K562 (cell line): ENCODE data around the gene STAT6. TPM values are rescaled to one million over a fixed set of nuclear protein-coding genes. Genes with fewer than 3 reads are reported as not detected.

ENCODE experiments used
- ATAC-seq: fragments of 200-7000 bp; cut with Tn5 transposase; 3 replicates; pipeline ENCODE4 v1.9.1; 2020; ENCODE audit warnings: moderate library complexity
- BruUV-seq: library from RNA; stranded (reverse); fragments of 400-500 nt; replicated peaks from 2 replicates; lab custom pipeline; 2021; lab: Mats Ljungman, UMichigan
- CTCF ChIA-PET: fragments of 300-600 bp; formaldehyde crosslinking; extraction: SDS; loops from one replicate; lab custom pipeline; 2021; ENCODE audit warnings: low intra/inter-chr PET ratio; lab: Yijun Ruan, JAX
- POLR2A ChIA-PET: fragments of 300-600, 350-650 bp; sonication (Branson Sonifier 250); formaldehyde crosslinking; extraction: SDS; loops from one replicate; lab custom pipeline; 2021; ENCODE audit warnings: antibody characterized with exemption, inconsistent platforms; lab: Yijun Ruan, JAX
- DNase-seq, 4 experiments: peaks; one replicate each; pipeline versions ENCODE4 v3.0.0 to v3.0.0-alpha.2; 2011 to 2018; ENCODE audit warnings: low spot score in 3 of 4, mixed read lengths in 3 of 4; ENCODE audit errors: extremely low read depth in 1 of 4
- FAIRE-seq: peaks from 2 replicates; lab custom pipeline; 2011; peaks lifted over from hg19 to GRCh38; lab: Jason Lieb, UNC
- H2AFZ ChIP-seq: 2 replicates; pipeline ENCODE4 v1.6.0; 2011; ENCODE audit warnings: low read depth, low read length, control low read depth, inconsistent platforms
- H3K27ac ChIP-seq: fragments of 200-600 bp; 3 replicates; pipeline ENCODE4 v1.8.0; 2011; ENCODE audit warnings: low read depth, mild to moderate bottlenecking, control low read depth, inconsistent platforms, low read length, moderate library complexity, mixed read lengths; ENCODE audit errors: extremely low read depth
- H3K27me3 ChIP-seq, 2 experiments: fragments of 300-600 bp in 1 of 2; 2 replicates in 1 of 2; 3 replicates in 1 of 2; pipeline versions ENCODE4 v1.6.0 to v1.8.0; 2011; ENCODE audit warnings: inconsistent platforms in 2 of 2, low read length in 2 of 2, mild to moderate bottlenecking in 1 of 2, mixed read lengths in 1 of 2, moderate library complexity in 1 of 2; ENCODE audit not compliant: control insufficient read depth in 2 of 2, insufficient read depth in 2 of 2
- H3K36me3 ChIP-seq: fragments of 300-600 bp; 3 replicates; pipeline ENCODE4 v1.8.0; 2011; ENCODE audit warnings: mild to moderate bottlenecking, low read length, inconsistent platforms; ENCODE audit not compliant: control insufficient read depth, insufficient read depth
- H3K4me1 ChIP-seq, 2 experiments: fragments of 200-600 bp in 1 of 2; replicated peaks in 1 of 2; 2 replicates in 1 of 2; 3 replicates in 1 of 2; pipeline versions ENCODE4 v1.5.1 to v1.8.0; 2011; ENCODE audit warnings: inconsistent platforms in 2 of 2, low read length in 2 of 2, mild to moderate bottlenecking in 1 of 2, mixed read lengths in 1 of 2, moderate library complexity in 1 of 2; ENCODE audit not compliant: control insufficient read depth in 2 of 2, insufficient read depth in 2 of 2
- H3K4me2 ChIP-seq: 2 replicates; pipeline ENCODE4 v1.6.1; 2011; ENCODE audit warnings: low read length, control low read depth, inconsistent platforms, mixed read lengths; ENCODE audit not compliant: insufficient read depth
- H3K4me3 ChIP-seq: fragments of 200-600 bp; sonication (generic), shearing (Covaris generic); 2 replicates; pipeline ENCODE4 v1.5.1; 2016; ENCODE audit warnings: control low read depth, inconsistent platforms
- H3K79me2 ChIP-seq: fragments of 200-600 bp; 3 replicates; pipeline ENCODE4 v1.8.0; 2011; ENCODE audit warnings: low read length, inconsistent platforms; ENCODE audit not compliant: control insufficient read depth, insufficient read depth
- H3K9ac ChIP-seq, 2 experiments: 2 replicates each; pipeline versions ENCODE4 v1.6.0 to v1.6.1; 2011; ENCODE audit warnings: low read depth in 2 of 2, low read length in 2 of 2, control low read depth in 1 of 2, inconsistent platforms in 1 of 2, mild to moderate bottlenecking in 1 of 2, mixed read lengths in 1 of 2; ENCODE audit not compliant: insufficient read depth in 1 of 2
- H3K9me1 ChIP-seq: one replicate; pipeline ENCODE4 v1.6.0; 2011; ENCODE audit warnings: inconsistent platforms, mild to moderate bottlenecking, low read length, moderate library complexity; ENCODE audit not compliant: control insufficient read depth, insufficient read depth
- H3K9me3 ChIP-seq: replicated peaks from 2 replicates; pipeline ENCODE4 v1.5.1; 2011; ENCODE audit warnings: low read depth, low read length, inconsistent platforms; ENCODE audit not compliant: control insufficient read depth, insufficient read depth
- H4K20me1 ChIP-seq: replicated peaks from 2 replicates; pipeline ENCODE4 v1.6.1; 2011; ENCODE audit warnings: low read length, inconsistent platforms, mixed read lengths; ENCODE audit not compliant: control insufficient read depth, insufficient read depth
- CBX5 ChIP-seq: IDR thresholded peaks from 2 replicates; pipeline ENCODE4 v1.6.1; 2014; ENCODE audit warnings: low read depth, borderline replicate concordance
- COPS2 ChIP-seq: fragments of 450-650 bp; conservative IDR thresholded peaks from 2 replicates; pipeline ENCODE4 v1.6.1; 2016; ENCODE audit warnings: mild to moderate bottlenecking, moderate library complexity
- HDAC3 ChIP-seq: fragments of 450-650 bp; IDR thresholded peaks from 2 replicates; pipeline ENCODE4 v1.6.1; 2018; ENCODE audit warnings: borderline replicate concordance, mild to moderate bottlenecking, moderate library complexity; ENCODE audit not compliant: partially characterized antibody
- HMG20A ChIP-seq: fragments of 450-650 bp; formaldehyde crosslinking; conservative IDR thresholded peaks from 2 replicates; pipeline ENCODE4 v1.4.0; 2020; ENCODE audit warnings: mild to moderate bottlenecking, mixed read lengths
- MECOM ChIP-seq: fragments of 250-450 bp; sonication (Bioruptor Pico); IDR thresholded peaks from 2 replicates; pipeline ENCODE4 v1.8.0; 2022; ENCODE audit warnings: inconsistent platforms
- SETDB1 ChIP-seq: IDR thresholded peaks from one replicate; pipeline ENCODE4 v1.6.1; 2012; ENCODE audit warnings: low read length, control low read depth, inconsistent platforms
- ZZZ3 ChIP-seq: fragments of 450-650 bp; IDR thresholded peaks from 2 replicates; pipeline ENCODE4 v1.6.1; 2016; ENCODE audit warnings: antibody characterized with exemption, mild to moderate bottlenecking, moderate library complexity
- WGBS: fragments of 100-300 bp; shearing (Covaris generic); methylation state at CpG from one replicate; pipeline ENCODE4 v1.1.6; 2016; ENCODE audit warnings: low coverage, mixed read lengths; ENCODE audit not compliant: insufficient coverage; ENCODE audit errors: missing lambda C conversion rate; 5-methylcytosine and 5-hydroxymethylcytosine counted together
- in situ Hi-C: fragments of 300-500 bp; cut with MboI; formaldehyde crosslinking; loops from 4 replicates; pipeline ENCODE4 v1.15.0; 2018; ENCODE audit warnings: inconsistent platforms, mixed read lengths
- intact Hi-C: fragments of 100-400 bp; cut with micrococcal nuclease; formaldehyde crosslinking; loops from 2 replicates; pipeline ENCODE4 v1.14.2; 2022
- polyA plus RNA-seq, 8 experiments: library from polyadenylated mRNA; depleted of rRNA in 4 of 8; stranded (reverse) in 5 of 8; unstranded in 3 of 8; fragments of >200 nt; fragmentation: Nextera tagmentation in 2 of 8; fragmentation: Illumina TruSeq in 1 of 8; extraction: Ambion mirVana in 2 of 8; extraction: Trizol in 1 of 8; gene quantifications; 2 replicates each; pipeline versions ENCODE4 v1.2.1 to v1.2.3, GENCODE V29; 2011 to 2014; ENCODE audit warnings: inconsistent platforms in 1 of 8, missing spikeins in 1 of 8
- total RNA-seq, 7 experiments: library from RNA; depleted of rRNA in 6 of 7; stranded (reverse); fragments of >200 nt in 6 of 7; fragmentation: Illumina TruSeq in 2 of 7; extraction: Trizol in 2 of 7; gene quantifications; 2 replicates each; pipeline versions ENCODE4 v1.2.1 to v1.2.3, GENCODE V29; 2011 to 2021; ENCODE audit warnings: low replicate concordance in 1 of 7
- TF ChIP-seq, protein P1 (sequence below): sonication (generic); formaldehyde crosslinking; IDR thresholded peaks from 2 replicates; pipeline ENCODE4 v1.8.1; 2022; ENCODE audit warnings: missing genetic modification reagents
- TF ChIP-seq, protein P2 (sequence below): fragments of 250-450 bp; sonication (Bioruptor Pico); IDR thresholded peaks from 2 replicates; pipeline ENCODE4 v1.4.0; 2020; ENCODE audit warnings: mild to moderate bottlenecking, moderate library complexity
- TF ChIP-seq, protein P3 (sequence below): fragments of 450-650 bp; formaldehyde crosslinking; IDR thresholded peaks from 2 replicates; pipeline ENCODE4 v1.4.0; 2022; ENCODE audit warnings: missing genetic modification characterization

The STAT6 gene
- total and polyA plus RNA-seq, 9 of the 15 experiments (the other 6 are each of a cell fraction or from before 2014, with no cell fraction given): 2.4 to 49.5 (median 26.5) TPM

DNA sequence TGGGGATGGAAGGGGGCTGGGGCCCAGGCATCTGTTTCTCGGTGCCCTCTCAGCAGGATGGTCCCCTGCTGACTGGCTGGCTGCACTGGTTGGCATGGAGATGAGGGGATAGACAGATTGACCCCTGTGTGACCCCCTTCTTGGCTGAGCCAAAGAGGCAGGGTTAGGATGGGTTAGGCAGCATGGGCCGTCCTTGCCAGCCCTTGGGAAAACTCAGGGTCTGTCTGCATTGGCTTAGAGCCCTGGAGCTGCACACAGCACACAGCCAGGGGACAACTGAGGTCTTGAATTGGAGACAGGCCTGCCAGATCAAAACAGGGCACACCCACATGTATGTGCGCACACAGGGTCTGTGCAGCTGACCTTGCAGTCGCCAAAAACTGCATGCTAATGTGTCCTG, 47.5 kb upstream of the STAT6 start:
- TF ChIP-seq, protein P1, sequence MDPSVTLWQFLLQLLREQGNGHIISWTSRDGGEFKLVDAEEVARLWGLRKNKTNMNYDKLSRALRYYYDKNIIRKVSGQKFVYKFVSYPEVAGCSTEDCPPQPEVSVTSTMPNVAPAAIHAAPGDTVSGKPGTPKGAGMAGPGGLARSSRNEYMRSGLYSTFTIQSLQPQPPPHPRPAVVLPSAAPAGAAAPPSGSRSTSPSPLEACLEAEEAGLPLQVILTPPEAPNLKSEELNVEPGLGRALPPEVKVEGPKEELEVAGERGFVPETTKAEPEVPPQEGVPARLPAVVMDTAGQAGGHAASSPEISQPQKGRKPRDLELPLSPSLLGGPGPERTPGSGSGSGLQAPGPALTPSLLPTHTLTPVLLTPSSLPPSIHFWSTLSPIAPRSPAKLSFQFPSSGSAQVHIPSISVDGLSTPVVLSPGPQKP (CRISPR knock-in tag): no peak
- no peak for TF ChIP-seq MECOM (CRISPR knock-in tag)
- no peaks in the 10 kb centered on the region for H3K9me3 ChIP-seq
- H3K36me3 ChIP-seq: no peaks in the 10 kb centered on the region
- FAIRE-seq (no peak), DNase-seq (no peak), ATAC-seq (no peak)
- H3K9ac ChIP-seq: no peak overlapping the region
- H3K4me2 ChIP-seq: no peak overlapping the region
- H2AFZ ChIP-seq: no peak overlapping the region
- H3K4me3 ChIP-seq: no peak overlapping the region
- BruUV-seq: no TSS peak
- ChIA-PET POLR2A (interaction anchor here (0.6 to 0.9 kb wide), 3 partner anchors 13 to 503 kb away, joined by 3 to 4 read pairs (median 4); partner anchors contain the start of gene STAT6), CTCF (no interaction called here)
- H4K20me1 ChIP-seq: no peaks in the 10 kb centered on the region
- H3K79me2 ChIP-seq: no peaks in the 10 kb centered on the region
- WGBS: 18% methylated on average over 4 of the region's 4 CpGs
- peaks cover 40 to 61% of the 10 kb centered on the region in 2 experiments for H3K27me3 ChIP-seq
- in situ Hi-C loops (no loop called here), intact Hi-C loops (no loop called here)
- H3K9me1 ChIP-seq: no peaks in the 10 kb centered on the region
- peaks cover 11% of the 10 kb centered on the region in 2 experiments for H3K4me1 ChIP-seq
- no peak overlapping the region for H3K27ac ChIP-seq

DNA sequence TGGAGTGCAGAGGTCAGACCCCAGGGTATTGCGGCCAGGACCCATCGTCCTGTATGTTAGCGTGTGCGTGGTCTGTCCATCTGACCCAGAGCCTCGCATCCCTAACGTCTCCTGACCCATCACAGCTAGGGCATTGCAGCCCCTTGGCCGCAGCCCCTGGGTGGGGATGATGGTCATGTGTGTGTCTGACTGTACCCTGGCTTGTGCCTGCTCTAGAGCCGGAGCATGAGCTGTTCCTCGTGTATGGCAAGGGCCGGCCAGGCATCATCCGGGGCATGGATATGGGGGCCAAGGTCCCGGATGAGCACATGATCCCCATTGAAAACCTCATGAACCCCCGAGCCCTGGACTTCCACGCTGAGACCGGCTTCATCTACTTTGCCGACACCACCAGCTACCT, 47.0 kb upstream of the STAT6 start:
- no peak for DNase-seq
- Histone ChIP-seq H2AFZ (no peak overlapping the region), H3K4me3 (no peak overlapping the region), H3K9me3 (no peaks in the 10 kb centered on the region), H3K27ac (no peak overlapping the region), H3K9me1 (no peaks in the 10 kb centered on the region), H3K9ac (no peak overlapping the region), H3K27me3 (peaks cover 40 to 61% of the 10 kb centered on the region in 2 experiments), H3K4me1 (peaks cover 11% of the 10 kb centered on the region in 2 experiments), H3K79me2 (no peaks in the 10 kb centered on the region), H4K20me1 (no peaks in the 10 kb centered on the region), H3K36me3 (no peaks in the 10 kb centered on the region), H3K4me2 (no peak overlapping the region)
- POLR2A ChIA-PET: interaction anchor here (0.6 to 1.2 kb wide), 2 partner anchors 10 to 17 kb away, joined by 4 to 5 read pairs; no protein-coding TSS in a partner anchor
- no peak for ATAC-seq
- 13% methylated on average over 15 of the region's 16 CpGs for WGBS
- no TSS peak for BruUV-seq
- intact Hi-C loops: no loop called here
- in situ Hi-C loops: no loop called here
- CTCF ChIA-PET: no interaction called here
- no peak for FAIRE-seq
- TF ChIP-seq HMG20A (CRISPR knock-in tag): no peak
- TF ChIP-seq, protein P2, sequence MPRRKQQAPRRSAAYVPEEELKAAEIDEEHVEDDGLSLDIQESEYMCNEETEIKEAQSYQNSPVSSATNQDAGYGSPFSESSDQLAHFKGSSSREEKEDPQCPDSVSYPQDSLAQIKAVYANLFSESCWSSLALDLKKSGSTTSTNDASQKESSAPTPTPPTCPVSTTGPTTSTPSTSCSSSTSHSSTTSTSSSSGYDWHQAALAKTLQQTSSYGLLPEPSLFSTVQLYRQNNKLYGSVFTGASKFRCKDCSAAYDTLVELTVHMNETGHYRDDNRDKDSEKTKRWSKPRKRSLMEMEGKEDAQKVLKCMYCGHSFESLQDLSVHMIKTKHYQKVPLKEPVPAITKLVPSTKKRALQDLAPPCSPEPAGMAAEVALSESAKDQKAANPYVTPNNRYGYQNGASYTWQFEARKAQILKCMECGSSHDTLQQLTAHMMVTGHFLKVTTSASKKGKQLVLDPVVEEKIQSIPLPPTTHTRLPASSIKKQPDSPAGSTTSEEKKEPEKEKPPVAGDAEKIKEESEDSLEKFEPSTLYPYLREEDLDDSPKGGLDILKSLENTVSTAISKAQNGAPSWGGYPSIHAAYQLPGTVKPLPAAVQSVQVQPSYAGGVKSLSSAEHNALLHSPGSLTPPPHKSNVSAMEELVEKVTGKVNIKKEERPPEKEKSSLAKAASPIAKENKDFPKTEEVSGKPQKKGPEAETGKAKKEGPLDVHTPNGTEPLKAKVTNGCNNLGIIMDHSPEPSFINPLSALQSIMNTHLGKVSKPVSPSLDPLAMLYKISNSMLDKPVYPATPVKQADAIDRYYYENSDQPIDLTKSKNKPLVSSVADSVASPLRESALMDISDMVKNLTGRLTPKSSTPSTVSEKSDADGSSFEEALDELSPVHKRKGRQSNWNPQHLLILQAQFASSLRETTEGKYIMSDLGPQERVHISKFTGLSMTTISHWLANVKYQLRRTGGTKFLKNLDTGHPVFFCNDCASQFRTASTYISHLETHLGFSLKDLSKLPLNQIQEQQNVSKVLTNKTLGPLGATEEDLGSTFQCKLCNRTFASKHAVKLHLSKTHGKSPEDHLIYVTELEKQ (CRISPR knock-in tag): no peak
- TF ChIP-seq CBX5: no peak
- TF ChIP-seq ZZZ3: no peak
- no peak for TF ChIP-seq COPS2
- TF ChIP-seq SETDB1: no peak
- TF ChIP-seq, protein P3, sequence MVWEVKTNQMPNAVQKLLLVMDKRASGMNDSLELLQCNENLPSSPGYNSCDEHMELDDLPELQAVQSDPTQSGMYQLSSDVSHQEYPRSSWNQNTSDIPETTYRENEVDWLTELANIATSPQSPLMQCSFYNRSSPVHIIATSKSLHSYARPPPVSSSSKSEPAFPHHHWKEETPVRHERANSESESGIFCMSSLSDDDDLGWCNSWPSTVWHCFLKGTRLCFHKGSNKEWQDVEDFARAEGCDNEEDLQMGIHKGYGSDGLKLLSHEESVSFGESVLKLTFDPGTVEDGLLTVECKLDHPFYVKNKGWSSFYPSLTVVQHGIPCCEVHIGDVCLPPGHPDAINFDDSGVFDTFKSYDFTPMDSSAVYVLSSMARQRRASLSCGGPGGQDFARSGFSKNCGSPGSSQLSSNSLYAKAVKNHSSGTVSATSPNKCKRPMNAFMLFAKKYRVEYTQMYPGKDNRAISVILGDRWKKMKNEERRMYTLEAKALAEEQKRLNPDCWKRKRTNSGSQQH: no peak
- no peak for TF ChIP-seq HDAC3
